HG02870 (cell line): ENCODE results near the gene ZBTB43.

ENCODE experiments used
- ATAC-seq: cut with Tn5 transposase; IDR thresholded peaks from one replicate; pipeline ENCODE4 v1.9.1; 2021; ENCODE audit warnings: mild to moderate bottlenecking, moderate library complexity; ENCODE audit not compliant: unreplicated experiment

ZBTB43 gene

DNA sequence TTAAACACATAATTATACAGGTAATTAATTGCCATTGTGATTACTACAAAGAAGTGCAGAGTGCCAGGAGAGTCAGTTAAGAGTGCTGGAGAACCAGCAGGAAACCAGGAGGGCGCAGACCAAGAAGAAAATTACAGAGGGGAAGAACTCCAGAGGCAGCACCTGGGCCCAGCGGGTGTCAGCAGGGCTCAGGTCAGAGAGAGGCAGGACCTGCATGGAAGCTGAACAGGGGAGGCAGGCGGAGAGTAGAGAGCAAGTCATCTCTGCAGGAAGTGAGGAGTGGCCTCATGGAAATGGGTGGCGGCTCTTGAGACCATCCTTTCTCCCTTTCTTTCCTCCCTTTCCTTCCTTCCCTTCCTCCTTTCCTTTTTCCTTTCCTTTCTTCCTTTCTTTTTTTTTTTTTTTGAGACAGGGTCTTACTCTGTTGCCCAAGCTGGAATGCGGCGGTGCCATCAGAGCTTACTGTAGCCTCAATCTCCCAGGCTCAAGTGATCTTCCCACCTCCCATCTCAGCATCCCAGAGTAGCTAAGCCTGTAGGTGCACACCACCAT, 51.6 kb downstream of the ZBTB43 start:
- no peak for ATAC-seq

DNA sequence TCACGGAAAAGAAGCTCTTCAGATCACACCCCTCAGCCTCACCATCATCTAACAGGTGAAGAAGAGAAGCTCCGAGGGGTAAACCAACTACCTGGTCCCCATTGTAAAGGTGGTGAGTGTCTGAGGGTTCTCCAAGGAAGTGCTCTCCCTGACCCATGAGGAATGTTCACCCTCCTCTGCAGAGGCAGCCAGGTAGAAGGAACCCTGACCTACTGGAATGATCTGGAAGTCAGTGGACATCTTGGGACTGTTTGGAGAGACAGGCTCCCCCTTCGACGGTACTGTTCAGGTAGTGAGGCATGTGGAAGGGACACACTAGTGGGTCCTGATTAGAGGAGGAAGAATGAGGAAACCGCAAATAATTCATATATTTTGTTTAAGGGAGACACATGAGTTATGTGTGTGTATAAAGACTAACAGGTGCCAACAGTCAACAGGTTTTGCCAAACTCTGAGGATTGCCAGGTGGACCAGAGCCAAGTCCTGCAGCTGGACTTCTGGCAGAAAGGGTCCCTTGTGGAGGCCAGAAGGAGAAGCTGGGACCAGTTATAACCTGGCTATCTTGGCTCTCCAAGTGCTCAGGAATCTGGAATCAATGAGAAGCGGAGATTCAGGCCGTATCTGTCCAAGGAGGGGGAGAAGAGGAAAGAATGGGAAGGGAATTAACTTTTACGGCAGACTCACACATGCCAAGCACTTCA, 52.6 kb downstream of the ZBTB43 start:
- ATAC-seq, result no peak

DNA sequence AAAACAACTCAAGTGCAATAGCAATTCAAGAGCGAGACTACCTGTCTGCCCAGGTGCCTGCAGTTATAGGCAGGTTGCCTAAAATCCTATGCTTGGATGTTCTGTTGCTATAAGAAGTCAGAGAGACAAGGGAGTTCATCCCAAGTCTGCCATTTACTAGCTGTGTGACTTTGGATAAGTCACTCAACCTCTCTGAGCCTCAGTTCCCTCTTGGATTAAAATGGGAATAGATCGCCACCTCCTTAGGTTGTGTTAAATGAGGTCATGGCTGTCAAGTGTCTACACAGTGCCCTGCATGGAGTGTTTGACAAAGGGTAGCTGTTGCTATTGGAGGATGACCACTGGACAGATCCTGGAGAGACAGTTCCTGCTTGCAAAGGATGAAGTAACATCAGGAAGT, 54.3 kb downstream of the ZBTB43 start:
- no peak for ATAC-seq

DNA sequence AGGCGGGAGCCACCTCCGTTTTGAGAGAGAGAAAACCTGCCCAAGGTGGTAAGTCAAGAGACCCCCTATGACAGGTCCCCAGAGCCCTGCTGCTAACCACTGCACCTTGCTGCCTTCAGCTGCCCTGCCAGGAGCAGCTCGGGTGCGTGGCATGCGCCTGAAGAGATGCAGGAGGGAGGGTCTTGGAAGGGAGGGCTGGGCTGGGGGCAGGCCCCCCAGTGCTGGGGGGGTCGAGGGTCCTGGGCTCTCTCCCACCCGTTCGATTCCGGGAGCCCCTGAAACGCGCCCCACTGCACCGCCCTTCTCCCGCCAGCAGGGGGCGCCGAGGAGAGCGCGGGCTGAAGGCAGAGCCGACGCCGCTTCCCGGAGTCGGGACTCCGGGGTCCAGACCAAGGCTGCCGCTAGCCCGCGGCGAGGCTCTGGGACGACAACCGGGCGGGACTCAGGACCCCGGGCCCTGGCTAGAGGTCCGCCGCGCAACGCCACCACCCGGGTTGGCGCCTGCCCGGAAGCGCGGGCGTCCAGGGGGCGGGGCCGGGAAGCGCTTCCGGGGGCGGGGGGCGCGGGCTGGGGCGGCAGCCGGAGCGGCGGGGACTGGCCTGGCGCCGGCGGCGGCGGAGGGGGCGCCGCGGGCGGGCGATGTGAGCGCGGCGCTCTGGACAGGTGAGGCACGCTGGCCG, 55.4 kb downstream of the ZBTB43 start, which contains the start of gene ZBTB34:
Gene ZBTB34, plus strand, starts transcription at position 563 of the 680 bp plus-strand sequence. CDS start 18,761 bp downstream, outside the sequence.
- ATAC-seq, result peak; percentile 61

DNA sequence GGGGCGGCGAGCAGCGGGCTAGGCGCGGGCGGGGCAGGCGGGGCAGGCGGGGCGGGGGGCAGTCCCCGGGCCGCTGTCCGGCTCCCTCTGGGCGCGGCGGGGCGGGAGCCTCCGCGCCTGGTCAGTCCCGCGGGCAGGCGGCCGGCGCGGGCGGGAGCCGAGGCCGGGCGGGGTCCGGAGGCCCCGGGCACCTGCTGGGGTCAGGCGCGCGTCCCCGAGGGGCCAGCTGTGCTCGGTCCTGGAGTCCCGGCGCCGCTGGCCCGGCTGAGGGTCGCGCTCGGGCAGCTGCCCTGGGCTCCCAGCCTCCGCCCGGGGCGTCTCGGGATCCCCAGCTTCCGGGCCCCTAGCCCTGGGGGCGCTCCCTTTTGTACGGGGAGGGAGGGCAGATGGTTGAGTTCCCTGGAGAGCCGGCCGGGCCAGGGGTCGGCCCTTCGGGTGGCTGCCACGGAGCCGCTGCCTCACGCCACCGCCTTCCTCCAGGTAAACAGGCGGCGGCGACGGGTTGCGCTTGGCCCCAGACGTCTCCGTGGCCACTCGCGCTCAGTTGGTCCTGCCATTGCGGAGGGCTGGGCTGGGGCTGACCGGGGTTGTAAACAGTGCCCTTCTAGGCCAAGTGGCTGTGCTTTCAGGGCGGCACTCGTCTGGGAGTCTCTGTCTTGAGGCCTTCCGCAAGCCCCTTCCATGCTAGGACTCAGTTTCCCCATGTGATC, 56.1 kb downstream of the ZBTB43 start:
- peak; percentile 30 for ATAC-seq

DNA sequence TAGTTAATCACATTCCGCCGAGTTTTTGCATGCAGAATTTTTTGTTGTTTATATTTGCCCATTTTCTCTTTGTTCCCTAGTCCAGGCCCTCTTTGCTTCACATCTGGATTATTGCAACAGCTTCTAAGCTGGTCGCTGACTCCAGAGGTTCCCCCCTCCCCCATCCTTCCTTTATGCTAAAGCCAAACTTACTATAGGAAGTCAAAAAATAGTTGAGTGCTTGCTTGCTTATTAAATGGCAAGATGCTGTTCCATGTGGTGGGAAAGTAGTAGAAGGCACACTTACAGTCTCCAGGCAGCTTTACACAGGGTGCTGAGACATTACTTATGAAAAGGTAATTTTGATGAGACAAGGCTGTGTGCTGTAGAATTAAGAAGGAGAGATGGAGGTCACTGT, 56.9 kb downstream of the ZBTB43 start:
- ATAC-seq, result no peak

DNA sequence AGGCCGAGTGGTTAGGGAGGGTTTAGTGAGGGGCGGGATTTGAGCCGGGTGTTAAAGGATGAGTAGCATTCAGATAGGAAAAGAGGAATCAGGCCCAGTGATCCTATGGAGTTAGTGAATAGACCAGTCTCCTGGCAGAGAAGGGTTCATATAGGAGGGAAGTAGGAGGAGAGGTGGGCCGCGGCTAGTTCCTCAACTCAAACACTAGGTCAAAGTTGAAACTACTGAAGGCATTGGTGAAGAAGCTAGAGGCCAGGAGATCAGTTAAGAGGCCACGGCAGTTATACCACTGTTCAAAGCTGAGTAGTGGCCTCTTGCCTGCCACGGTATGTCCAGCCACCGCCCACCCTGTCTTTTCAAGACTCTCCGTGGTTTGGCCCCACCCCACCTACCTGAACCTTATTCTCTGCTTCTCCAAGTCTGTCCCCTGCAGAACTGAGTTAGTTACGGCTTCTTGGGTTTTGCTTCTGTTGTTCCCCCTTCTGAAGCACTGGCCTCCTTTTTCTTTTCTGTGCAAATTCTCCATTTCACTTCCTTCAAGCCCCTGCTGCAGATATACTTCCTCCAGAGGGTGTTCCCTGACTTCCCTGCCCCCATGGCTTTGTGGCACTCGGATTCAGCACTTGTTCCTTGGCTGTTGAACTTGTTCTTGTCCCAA, 57.4 kb downstream of the ZBTB43 start:
- ATAC-seq, result no peak

DNA sequence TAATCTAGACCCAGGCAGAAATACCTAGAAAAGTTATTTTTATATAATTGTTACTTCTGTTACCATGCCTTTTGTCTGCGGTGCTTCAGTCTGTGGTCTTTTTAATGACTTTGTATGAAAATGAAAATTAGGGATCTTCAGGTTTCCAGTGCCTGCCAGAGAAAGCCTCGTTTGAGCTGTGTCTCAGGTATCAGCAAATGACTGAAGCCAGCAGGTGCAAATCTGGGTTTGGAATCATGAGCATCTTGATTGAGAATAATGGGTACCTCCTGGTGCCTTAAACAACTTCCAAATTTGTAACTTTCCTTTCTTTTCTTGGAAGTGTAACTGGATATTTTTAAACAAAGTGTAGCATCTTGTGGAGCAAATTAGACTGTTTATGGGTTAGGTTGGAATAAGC, 59.9 kb downstream of the ZBTB43 start:
- ATAC-seq, result no peak

DNA sequence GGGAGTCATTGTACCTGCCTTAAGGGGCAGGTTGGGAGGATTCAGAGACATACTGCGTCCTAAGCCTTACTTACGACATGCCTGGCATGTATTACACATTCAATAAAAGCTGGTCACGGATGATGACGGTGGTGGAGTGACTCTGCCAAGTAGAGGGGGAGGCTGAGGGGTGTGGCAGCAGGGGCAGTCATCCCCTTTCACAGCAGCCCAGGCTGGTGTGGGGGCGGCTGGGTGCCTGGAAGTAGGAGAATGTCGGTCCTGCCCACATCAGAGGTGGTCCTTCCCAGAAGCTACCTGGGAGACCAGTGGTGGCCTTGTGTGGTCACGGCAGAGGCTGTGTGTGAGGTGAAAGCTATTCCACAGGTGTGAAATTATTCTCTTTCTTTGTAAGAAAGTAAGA, 64.5 kb downstream of the ZBTB43 start:
- ATAC-seq, result no peak

DNA sequence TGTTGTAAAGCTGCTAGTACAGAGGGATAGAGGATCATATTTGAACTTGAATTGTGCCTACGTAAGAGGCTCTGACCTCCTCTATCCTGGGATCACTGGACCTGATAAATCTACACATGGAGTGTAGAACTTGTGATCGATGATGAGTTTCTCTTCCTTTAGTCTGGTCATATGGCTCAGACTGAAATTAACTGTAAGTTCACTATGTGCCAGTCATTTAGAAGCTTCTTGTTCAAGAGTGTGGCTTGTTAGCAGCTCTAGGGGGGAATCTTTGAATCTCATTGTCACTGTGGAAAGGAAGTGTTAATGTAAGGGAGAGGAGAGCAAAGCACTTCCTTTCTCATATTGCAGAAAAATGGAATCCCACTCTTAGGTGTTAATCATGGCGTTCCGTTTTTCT, 67.7 kb downstream of the ZBTB43 start:
- no peak for ATAC-seq

DNA sequence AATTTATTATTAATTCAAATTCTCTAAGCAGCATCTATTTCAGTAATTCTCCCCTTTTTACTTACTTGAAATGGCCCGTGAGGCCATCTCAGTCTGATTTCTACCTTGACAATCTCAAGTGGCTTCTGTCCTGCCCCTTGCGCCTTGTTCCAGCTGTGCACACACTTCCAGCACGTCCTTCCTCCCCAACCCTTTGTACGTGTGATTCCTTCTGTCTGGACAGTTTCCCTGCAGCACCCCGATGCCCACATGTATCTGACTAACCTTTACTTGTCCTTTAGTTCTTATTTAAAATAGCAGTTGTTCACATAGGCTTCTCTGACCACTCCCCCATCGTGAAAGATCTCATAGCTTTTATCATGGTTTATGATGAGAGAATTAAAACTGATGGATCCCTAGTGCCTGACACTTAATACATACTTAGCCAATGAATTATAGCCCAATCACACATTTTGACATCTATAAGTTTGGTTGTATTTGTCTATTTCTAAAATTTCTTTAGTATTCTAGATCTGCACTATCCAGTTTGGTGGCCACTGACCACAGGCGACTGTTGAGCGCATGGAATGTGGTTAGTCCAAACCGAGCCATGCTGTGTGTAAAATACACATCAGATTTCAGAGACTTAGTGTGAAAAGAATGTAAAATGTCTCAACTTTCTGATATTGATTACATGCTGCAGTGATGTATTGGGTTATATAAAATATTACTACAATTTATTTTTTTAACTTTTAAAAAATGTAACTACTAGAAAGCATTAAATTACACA, 69.9 kb downstream of the ZBTB43 start:
- no peak for ATAC-seq

DNA sequence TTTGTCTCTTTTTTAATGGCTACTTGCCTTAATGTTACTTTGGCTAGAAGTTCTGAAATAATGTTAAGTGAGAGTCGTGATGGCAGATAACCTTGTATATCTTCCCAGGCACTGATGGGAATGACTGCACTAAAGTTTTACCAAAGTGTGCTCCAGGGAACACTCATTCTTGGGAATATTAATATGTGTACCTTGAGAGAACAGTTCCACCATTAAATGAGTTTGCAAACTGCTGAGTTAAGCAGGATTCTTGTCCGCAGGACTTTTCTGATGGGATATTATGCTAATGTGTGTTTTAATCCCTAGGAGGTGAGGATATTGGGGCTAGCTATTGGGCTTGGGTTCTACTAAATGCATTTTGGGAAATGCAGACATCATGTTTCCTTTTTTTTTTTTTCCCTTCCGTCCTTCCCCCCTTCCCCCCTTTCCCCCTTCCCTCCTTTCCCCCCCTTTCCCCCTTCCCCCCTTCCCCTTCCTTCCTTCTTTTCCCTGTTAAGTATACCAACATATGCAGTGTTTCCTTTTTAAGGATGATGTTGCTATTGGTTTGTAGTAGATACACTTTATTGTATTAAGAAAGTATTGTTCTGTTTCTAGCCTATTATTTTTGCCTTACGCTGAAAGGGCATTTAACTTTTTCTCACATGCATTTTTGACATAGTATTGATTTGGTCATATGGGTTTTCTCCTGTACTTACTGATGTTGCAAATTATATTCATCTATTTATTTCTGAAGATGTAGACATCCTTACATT, 71.1 kb downstream of the ZBTB43 start:
- no peak for ATAC-seq

DNA sequence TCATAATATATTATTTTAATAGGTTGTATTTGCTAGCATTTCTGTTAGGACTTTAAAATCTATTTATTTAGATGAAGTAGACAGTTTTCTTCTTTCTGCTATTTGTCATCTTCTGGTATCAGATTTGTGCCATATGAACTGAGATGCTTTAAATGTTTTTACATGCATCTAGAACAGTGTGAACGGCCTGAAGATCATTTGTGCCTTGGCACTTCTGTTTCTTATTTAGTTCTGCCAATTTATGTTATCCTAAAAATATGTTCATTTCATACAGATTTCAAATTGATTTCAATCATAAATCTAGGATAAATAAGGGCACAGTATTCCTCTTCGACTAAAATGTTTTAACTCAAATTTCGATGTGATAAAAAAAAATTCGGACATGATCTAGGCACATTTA, 71.7 kb downstream of the ZBTB43 start:
- ATAC-seq, result no peak

DNA sequence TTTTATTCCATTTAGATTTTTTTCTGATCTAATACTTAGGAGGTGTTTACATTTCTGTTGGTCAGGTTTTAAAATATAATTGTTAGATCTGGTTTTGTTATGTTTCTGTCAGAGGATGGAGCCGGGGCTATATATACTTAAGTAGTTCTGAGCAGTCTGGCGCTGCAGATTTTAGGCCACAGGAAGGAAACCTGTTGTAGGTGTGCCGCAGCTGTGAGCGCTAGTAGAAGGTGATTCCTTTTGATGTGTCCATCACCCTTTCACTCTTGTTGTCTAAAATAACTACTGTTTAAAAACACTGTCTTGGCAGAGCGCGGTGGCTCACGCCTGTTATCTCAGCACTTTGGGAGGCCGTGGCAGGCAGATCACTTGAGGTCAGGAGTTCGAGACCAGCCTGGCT, 72.6 kb downstream of the ZBTB43 start:
- ATAC-seq, result no peak

DNA sequence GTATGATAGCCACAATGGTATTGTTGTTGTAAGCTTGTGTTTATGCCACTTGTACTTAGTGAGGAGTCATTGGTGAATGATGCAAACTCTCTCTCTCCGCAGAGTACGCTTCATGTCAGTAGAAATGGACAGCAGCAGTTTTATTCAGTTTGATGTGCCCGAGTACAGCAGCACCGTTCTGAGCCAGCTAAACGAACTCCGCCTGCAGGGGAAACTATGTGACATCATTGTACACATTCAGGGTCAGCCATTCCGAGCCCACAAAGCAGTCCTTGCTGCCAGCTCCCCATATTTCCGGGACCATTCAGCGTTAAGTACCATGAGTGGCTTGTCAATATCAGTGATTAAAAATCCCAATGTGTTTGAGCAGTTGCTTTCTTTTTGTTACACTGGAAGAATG, 74.4 kb downstream of the ZBTB43 start:
- ATAC-seq, result no peak

DNA sequence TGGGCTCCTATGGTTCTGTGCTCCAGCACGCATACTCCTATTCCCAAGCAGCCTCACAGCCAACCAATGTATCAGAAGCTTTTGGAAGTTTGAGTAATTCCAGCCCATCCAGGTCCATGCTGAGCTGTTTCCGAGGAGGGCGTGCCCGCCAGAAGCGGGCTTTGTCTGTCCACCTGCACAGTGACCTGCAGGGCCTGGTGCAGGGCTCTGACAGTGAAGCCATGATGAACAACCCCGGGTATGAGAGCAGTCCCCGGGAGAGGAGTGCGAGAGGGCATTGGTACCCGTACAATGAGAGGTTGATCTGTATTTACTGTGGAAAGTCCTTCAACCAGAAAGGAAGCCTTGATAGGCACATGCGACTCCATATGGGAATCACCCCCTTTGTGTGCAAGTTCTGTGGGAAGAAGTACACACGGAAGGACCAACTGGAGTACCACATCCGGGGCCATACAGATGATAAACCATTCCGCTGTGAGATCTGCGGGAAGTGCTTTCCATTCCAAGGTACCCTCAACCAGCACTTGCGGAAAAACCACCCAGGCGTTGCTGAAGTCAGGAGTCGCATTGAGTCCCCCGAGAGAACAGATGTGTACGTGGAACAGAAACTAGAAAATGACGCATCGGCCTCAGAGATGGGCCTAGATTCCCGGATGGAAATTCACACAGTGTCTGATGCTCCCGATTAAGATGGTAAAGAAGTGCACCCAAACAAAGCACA, 75.5 kb downstream of the ZBTB43 start:
- ATAC-seq, result no peak

DNA sequence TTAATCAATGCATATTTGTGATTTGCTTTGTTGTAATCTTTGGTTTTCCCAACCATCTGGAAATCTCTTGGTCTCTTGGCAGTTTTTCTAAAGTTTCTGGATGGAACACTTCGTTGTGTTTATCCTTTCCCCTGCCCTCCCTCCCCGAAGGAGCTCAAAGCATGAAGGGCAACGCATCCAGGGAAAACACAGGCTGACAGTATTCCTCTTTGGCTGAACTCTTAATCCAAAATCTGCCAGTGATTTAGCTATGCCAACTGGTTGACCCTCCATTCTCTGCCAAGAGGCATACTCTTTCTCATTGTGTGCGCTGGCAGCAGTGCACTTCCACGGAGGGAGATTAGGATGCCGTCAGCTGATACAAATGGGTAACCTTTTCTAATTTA, 76.1 kb downstream of the ZBTB43 start:
- no peak for ATAC-seq

DNA sequence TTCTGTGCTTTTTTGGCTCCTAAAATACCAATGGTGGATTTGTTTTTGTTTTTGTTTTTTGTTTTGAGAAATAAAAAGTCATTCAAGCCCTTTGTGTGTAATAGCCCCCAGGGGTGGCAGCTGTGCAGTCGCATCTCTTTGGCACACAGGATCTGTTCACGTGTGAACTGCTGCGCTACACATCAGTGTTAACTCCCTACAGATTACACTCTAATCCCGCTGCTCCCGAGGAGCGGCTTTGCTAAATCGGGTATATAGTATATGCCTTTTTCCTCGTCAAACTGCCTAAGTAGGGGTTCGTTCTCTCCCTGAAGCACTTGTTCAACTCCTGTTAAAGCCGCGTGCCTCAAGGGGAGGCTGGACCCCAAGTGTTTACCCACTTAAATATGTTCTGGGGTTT, 77.9 kb downstream of the ZBTB43 start:
- no peak for ATAC-seq

DNA sequence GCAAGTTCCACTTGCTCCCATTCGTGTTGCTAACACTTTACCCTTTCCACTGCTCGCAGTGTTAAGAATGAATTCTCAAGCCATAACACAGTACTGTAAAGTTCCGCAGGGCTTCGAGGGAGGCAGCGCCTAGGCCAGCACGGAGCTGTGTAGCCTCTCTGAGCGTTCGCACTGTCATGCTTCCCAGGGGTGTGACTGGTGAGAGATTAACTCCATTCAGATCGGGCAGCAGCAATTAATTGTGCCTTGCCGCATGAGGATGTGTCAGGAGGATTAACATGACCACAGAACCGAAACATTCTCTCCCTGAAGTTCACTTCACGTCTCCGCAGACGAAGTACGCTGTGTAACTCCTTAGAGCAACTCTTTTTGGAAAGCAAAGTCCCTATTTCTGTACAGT, 78.8 kb downstream of the ZBTB43 start:
- ATAC-seq, result no peak
